Activated T-helper 1 cell treated with anti-CD3 and anti-CD28 coated beads, Interleukin-12 subunit alpha, Interleukin-12 subunit beta, Interleukin-2, Interleukin-4 antibody, amounts not matched to agents 30 ng/mL and 10 ng/mL and 1 ng/mL, durations not matched to agents 14 hours and 24 hours and 36 hours (primary cell): ENCODE data around the gene RUNX2. TPM values are rescaled to one million over a fixed set of nuclear protein-coding genes. Genes with fewer than 3 reads are reported as not detected.

ENCODE experiments used
- DNase-seq: peaks from one replicate; pipeline ENCODE4 v3.0.0; 2021; ENCODE audit warnings: low spot score
- H3K27ac Mint-ChIP-seq: one replicate; pipeline ENCODE4 v1.8.0; 2021; ENCODE audit warnings: mild to moderate bottlenecking, mixed read lengths
- H3K27me3 Mint-ChIP-seq: one replicate; pipeline ENCODE4 v1.8.0; 2022; ENCODE audit warnings: mild to moderate bottlenecking, moderate library complexity, mixed read lengths; ENCODE audit not compliant: insufficient read depth
- H3K36me3 Mint-ChIP-seq: one replicate; pipeline ENCODE4 v1.8.0; 2021; ENCODE audit warnings: low read depth, mixed read lengths
- H3K4me1 Mint-ChIP-seq: one replicate; pipeline ENCODE4 v1.8.0; 2021; ENCODE audit warnings: low read depth, mixed read lengths
- H3K4me3 Mint-ChIP-seq: one replicate; pipeline ENCODE4 v1.8.0; 2021; ENCODE audit warnings: mild to moderate bottlenecking, moderate library complexity, mixed read lengths
- H3K9me3 Mint-ChIP-seq: one replicate; pipeline ENCODE4 v1.8.0; 2021; ENCODE audit warnings: mixed read lengths
- intact Hi-C: fragments of 100-400 bp; cut with micrococcal nuclease; formaldehyde crosslinking; loops from one replicate; pipeline ENCODE4 v1.15.1; 2024
- total RNA-seq: library from RNA; stranded (reverse); gene quantifications from 2 replicates; pipeline ENCODE4 v1.2.3, GENCODE V29; 2022

The RUNX2 gene
- total RNA-seq, 1 donor from 2014 or later: 12.7 TPM

GRCh38 chr6:45597424-45597823, 269.3 kb downstream of the RUNX2 start:
- intact Hi-C loops: no loop called here
- Mint-ChIP-seq H3K4me1 (peaks cover 24% of the 10 kb centered on the region), H3K4me3 (no peak overlapping the region), H3K36me3 (peaks cover 12% of the 10 kb centered on the region), H3K27me3 (no peaks in the 10 kb centered on the region), H3K27ac (no peak overlapping the region), H3K9me3 (peaks cover 28% of the 10 kb centered on the region)
- DNase-seq: no peak

DNA sequence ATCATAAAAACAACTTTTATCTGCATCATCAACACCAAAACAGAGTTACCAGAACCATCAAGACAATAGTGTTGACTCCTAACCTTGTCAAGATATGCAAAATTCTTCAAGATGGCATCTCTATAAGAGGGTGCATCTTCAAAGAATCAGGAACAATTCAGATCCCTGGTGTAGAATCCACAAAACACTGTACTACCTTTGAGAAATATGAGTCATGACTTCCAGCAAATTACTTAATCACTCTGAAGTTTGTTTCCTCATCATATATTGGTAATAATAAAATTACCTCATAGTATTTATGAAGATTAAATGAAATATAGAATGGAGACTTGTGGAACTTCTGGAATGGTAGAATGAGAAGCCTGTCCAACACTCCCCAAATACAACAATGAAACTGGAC, 270.9 kb downstream of the RUNX2 start:
- Mint-ChIP-seq H3K27ac (no peak overlapping the region), H3K9me3 (peaks cover 40% of the 10 kb centered on the region), H3K4me1 (peaks cover 15% of the 10 kb centered on the region), H3K36me3 (peaks cover 12% of the 10 kb centered on the region), H3K27me3 (no peaks in the 10 kb centered on the region), H3K4me3 (no peak overlapping the region)
- intact Hi-C loops: no loop called here
- no peak for DNase-seq

DNA sequence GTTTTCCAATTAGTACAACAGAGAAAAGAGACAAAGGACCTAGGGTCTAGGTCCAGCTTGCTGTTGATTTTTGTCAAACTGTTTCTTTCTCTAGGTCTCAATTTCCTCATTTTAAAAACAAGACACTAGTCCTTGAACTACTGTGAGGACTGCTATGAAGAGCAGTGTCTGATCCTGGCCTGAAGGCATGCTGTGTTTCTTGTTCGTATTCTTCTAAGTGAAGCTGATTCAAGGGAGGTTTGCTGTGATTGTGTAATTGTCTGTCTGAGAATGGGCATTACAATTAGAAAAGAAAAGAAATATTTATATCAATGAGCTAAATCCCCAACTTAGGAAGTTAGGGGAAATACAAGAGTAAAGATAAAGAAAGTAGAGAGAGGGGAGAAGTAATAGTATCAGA, 277.8 kb downstream of the RUNX2 start:
- Mint-ChIP-seq H3K4me3 (no peak overlapping the region), H3K27ac (no peak overlapping the region), H3K36me3 (peaks cover 10% of the 10 kb centered on the region), H3K27me3 (no peaks in the 10 kb centered on the region), H3K4me1 (peaks cover 20% of the 10 kb centered on the region), H3K9me3 (peaks cover 24% of the 10 kb centered on the region)
- DNase-seq: no peak
- intact Hi-C loops: no loop called here

GRCh38 chr6:45606831-45607400, 278.8 kb downstream of the RUNX2 start:
- peaks cover 7% of the 10 kb centered on the region for H3K36me3 Mint-ChIP-seq
- no peak overlapping the region for H3K27ac Mint-ChIP-seq
- DNase-seq: no peak
- H3K27me3 Mint-ChIP-seq: no peaks in the 10 kb centered on the region
- peaks cover 19% of the 10 kb centered on the region for H3K9me3 Mint-ChIP-seq
- intact Hi-C loops: no loop called here
- H3K4me1 Mint-ChIP-seq: peaks cover 20% of the 10 kb centered on the region
- H3K4me3 Mint-ChIP-seq: no peak overlapping the region

GRCh38 chr6:45607798-45608197, 279.7 kb downstream of the RUNX2 start:
- Mint-ChIP-seq H3K36me3 (peaks cover 7% of the 10 kb centered on the region), H3K27ac (no peak overlapping the region), H3K9me3 (peaks cover 14% of the 10 kb centered on the region)

GRCh38 chr6:45608252-45608913, 280.3 kb downstream of the RUNX2 start:
- Mint-ChIP-seq H3K9me3 (peaks cover 11% of the 10 kb centered on the region), H3K27ac (no peak overlapping the region), H3K27me3 (no peaks in the 10 kb centered on the region), H3K4me3 (no peak overlapping the region), H3K4me1 (peaks cover 20% of the 10 kb centered on the region), H3K36me3 (peaks cover 7% of the 10 kb centered on the region)
- DNase-seq: no peak
- intact Hi-C loops: no loop called here

More at GRCh38 chr6:45607798-45608197, 279.7 kb downstream of the RUNX2 start:
- H3K4me1 Mint-ChIP-seq: peaks cover 20% of the 10 kb centered on the region
- intact Hi-C loops: no loop called here
- no peak for DNase-seq
- no peaks in the 10 kb centered on the region for H3K27me3 Mint-ChIP-seq
- H3K4me3 Mint-ChIP-seq: no peak overlapping the region

DNA sequence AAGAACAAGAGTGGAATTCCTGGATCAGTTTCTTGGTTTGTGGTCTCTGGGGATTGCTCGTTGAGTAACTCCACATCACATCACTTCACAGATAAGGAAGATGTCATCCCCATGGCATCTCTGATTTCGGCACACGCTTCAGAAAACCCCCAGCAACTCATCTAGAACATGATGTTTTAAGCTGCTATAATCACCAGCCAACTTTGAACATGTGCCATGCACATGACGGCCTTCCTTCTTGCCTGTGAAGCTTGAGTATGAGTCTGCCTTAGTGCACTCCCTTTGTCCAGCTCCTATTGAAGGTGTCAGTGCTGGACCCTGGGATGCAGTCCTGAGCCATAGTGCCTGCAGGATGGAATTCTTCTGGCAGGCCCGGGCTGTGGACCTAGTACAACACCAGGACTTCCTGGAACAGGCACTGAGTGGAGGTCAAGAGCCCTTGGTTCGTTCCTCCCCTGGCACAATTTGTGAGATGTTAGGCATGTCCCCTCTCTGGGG, 281.1 kb downstream of the RUNX2 start:
- H3K4me1 Mint-ChIP-seq: peaks cover 18% of the 10 kb centered on the region
- no peak overlapping the region for H3K4me3 Mint-ChIP-seq
- H3K36me3 Mint-ChIP-seq: peaks cover 5% of the 10 kb centered on the region
- intact Hi-C loops: no loop called here
- no peak for DNase-seq
- H3K27ac Mint-ChIP-seq: no peak overlapping the region
- H3K27me3 Mint-ChIP-seq: no peaks in the 10 kb centered on the region
- H3K9me3 Mint-ChIP-seq: peaks cover 3% of the 10 kb centered on the region

GRCh38 chr6:45610374-45610773, 282.2 kb downstream of the RUNX2 start:
- Mint-ChIP-seq H3K27ac (no peak overlapping the region), H3K4me1 (peaks cover 23% of the 10 kb centered on the region), H3K9me3 (no peaks in the 10 kb centered on the region), H3K36me3 (no peaks in the 10 kb centered on the region), H3K27me3 (no peaks in the 10 kb centered on the region), H3K4me3 (no peak overlapping the region)
- intact Hi-C loops: no loop called here
- DNase-seq: no peak

DNA sequence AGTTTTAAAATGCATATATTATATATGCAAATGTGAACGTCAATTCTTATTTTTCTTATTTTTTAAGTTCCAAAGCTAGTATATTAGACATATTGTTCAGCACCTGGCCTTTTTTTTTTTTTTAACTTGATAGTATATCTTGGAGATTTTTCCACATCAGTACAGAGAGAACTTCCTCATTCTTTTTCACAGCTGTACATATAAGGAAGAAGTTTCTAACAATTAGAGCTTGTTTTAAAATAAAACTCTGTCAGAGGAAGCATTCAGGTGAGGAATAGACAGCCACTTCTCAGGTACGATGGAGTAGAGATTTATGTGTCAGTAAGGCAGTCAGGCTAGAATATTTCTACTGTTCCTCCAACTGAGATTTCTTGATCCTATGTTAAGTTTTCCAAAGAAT, 282.7 kb downstream of the RUNX2 start:
- intact Hi-C loops: no loop called here
- peaks cover 24% of the 10 kb centered on the region for H3K4me1 Mint-ChIP-seq
- H3K27me3 Mint-ChIP-seq: no peaks in the 10 kb centered on the region
- no peak overlapping the region for H3K27ac Mint-ChIP-seq
- H3K4me3 Mint-ChIP-seq: no peak overlapping the region
- no peaks in the 10 kb centered on the region for H3K36me3 Mint-ChIP-seq
- DNase-seq: no peak
- H3K9me3 Mint-ChIP-seq: no peaks in the 10 kb centered on the region

DNA sequence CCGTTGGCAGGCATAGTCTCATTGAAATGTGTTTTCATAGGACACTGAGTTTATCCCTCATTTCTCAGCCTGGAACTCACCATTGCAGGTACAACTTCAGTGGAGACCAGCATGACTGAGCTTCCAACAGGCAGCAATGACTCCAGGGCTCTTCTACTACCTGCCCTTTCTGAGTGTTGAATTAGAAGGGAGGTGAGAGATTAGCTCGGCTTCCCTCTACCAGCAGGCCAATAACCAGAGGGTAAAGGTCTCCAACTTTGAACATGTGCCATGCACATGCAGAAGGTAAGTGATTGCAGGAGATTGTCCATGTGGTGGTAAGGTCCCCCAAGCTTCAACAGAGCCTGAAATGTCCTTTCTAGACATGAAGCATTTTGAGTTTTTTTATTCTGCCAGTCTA, 283.4 kb downstream of the RUNX2 start:
- no peaks in the 10 kb centered on the region for H3K9me3 Mint-ChIP-seq
- intact Hi-C loops: no loop called here
- H3K4me1 Mint-ChIP-seq: peaks cover 31% of the 10 kb centered on the region
- H3K27me3 Mint-ChIP-seq: peaks cover 1% of the 10 kb centered on the region
- no peak overlapping the region for H3K27ac Mint-ChIP-seq
- no peak for DNase-seq
- no peak overlapping the region for H3K4me3 Mint-ChIP-seq
- H3K36me3 Mint-ChIP-seq: no peaks in the 10 kb centered on the region

DNA sequence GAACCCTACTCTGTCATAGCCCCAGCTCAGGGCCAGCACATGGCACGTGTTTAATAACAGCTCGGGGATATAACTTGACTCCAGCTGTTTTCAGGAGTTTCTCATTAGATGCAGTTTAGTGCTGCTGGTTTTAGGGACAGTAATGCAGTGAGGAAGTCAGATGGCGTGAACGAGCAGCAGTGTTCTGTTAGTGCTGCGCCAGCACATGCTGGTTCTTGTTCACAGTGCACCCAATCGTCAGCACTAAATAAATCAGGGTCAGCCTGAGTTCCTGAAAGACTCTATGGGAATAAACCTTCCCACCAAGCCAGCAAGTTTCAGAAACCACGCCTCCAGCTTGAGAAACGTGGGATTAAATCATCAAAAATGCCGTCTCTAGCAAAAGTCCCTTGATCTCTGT, 285.5 kb downstream of the RUNX2 start:
- DNase-seq: no peak
- Mint-ChIP-seq H3K36me3 (peaks cover 3% of the 10 kb centered on the region), H3K4me1 (peaks cover 30% of the 10 kb centered on the region), H3K4me3 (no peak overlapping the region), H3K9me3 (peaks cover 3% of the 10 kb centered on the region), H3K27ac (no peak overlapping the region), H3K27me3 (peaks cover 1% of the 10 kb centered on the region)
- intact Hi-C loops: no loop called here

DNA sequence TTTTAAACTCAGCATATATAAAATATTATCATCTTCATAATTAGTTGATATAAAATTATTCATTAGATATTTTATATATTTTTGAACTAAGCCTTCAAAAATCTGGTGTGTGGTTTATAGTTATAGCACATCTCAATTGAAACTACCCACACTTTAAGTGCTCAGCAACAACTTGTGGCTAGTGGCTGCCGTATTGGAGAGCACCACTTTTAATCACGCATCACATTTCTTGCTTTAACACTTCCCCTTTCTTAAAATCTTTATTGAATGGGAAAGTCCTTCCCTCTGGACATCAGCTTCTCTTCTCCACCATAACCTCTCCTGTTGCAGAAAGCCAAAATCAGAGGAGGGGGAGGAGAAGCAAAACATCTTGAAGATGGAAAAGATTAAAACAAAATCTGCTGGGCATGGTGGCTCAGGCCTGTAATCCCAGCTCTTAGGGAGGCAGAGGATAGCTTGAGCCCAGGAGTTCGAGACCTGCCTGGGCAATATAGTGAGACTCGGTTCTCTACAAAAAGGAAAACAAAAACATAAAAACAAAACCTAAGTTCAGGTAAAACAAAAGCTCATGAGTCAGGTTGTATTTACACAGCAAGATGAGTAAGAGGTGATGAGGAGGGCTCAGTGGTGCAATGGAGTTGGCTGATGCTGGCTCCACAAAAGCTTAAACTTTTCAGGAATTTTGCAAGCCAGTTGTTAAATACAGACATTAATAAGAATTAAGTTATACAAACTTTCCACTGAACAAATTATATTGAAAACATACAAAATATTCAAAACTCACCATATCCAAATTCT, 286.6 kb downstream of the RUNX2 start:
- Mint-ChIP-seq H3K36me3 (peaks cover 5% of the 10 kb centered on the region), H3K27ac (no peak overlapping the region), H3K4me1 (peaks cover 28% of the 10 kb centered on the region), H3K27me3 (peaks cover 1% of the 10 kb centered on the region), H3K9me3 (peaks cover 3% of the 10 kb centered on the region), H3K4me3 (no peak overlapping the region)
- DNase-seq: no peak
- intact Hi-C loops: no loop called here

- no peak overlapping the region for H3K27ac Mint-ChIP-seq
- peaks cover 6% of the 10 kb centered on the region for H3K36me3 Mint-ChIP-seq
- H3K4me3 Mint-ChIP-seq: no peak overlapping the region
- H3K27me3 Mint-ChIP-seq: peaks cover 1% of the 10 kb centered on the region
- no peak for DNase-seq
- H3K4me1 Mint-ChIP-seq: peaks cover 39% of the 10 kb centered on the region
- H3K9me3 Mint-ChIP-seq: peaks cover 7% of the 10 kb centered on the region
- intact Hi-C loops: no loop called here
These were observed 288.1 kb downstream of the RUNX2 start for GRCh38 chr6:45616209-45616608.
